Central memory CD8-positive, alpha-beta T cell (primary cell): Measurements from ENCODE around the gene EYA3.
"Not testable (repeated sequence)": the region's sequence is repeated elsewhere in the genome, so short reads cannot be mapped to it uniquely, and the experiment has no call there.

ENCODE experiments used
- ATAC-seq: fragments of 150-1000 bp; cut with Tn5 transposase; replicated peaks from 2 replicates; pipeline ENCODE4 v1.10.0; 2022; ENCODE audit warnings: mild to moderate bottlenecking, moderate FRiP score, moderate number of reproducible peaks; ENCODE audit not compliant: poor library complexity, severe bottlenecking; ENCODE audit errors: extremely low read depth
- DNase-seq, 2 donors: peaks; one replicate each; pipeline ENCODE4 v3.0.0; 2021; ENCODE audit warnings: low spot score in 2 of 2
- H3K27ac Mint-ChIP-seq: one replicate; pipeline ENCODE4 v1.8.0; 2022; ENCODE audit warnings: low read depth, mild to moderate bottlenecking, moderate library complexity, mixed read lengths
- H3K27me3 Mint-ChIP-seq: one replicate; pipeline ENCODE4 v1.8.0; 2022; ENCODE audit warnings: mixed read lengths
- H3K36me3 Mint-ChIP-seq: one replicate; pipeline ENCODE4 v1.8.0; 2022; ENCODE audit warnings: mild to moderate bottlenecking, moderate library complexity, mixed read lengths; ENCODE audit not compliant: insufficient read depth
- H3K4me1 Mint-ChIP-seq: one replicate; pipeline ENCODE4 v1.8.0; 2022; ENCODE audit warnings: mixed read lengths
- H3K4me3 Mint-ChIP-seq: one replicate; pipeline ENCODE4 v1.8.0; 2022; ENCODE audit warnings: mild to moderate bottlenecking, moderate library complexity, mixed read lengths
- H3K9me3 Mint-ChIP-seq: one replicate; pipeline ENCODE4 v1.8.0; 2022; ENCODE audit warnings: mixed read lengths

EYA3 gene

GRCh38 chr1:28027660-28028059, 60.8 kb downstream of the EYA3 start:
- no peak for ATAC-seq
- H3K4me1 Mint-ChIP-seq: peaks cover 9% of the 10 kb centered on the region
- peak overlapping the region; percentile 39 for H3K27ac Mint-ChIP-seq
- no peaks in the 10 kb centered on the region for H3K9me3 Mint-ChIP-seq
- no peak overlapping the region for H3K4me3 Mint-ChIP-seq
- H3K27me3 Mint-ChIP-seq: no peaks in the 10 kb centered on the region
- H3K36me3 Mint-ChIP-seq: peaks cover 11% of the 10 kb centered on the region
- no peak for DNase-seq

GRCh38 chr1:28027238-28027637, 61.2 kb downstream of the EYA3 start:
- DNase-seq: no peak
- Mint-ChIP-seq H3K27ac (peak overlapping the region; percentile 39), H3K36me3 (peaks cover 11% of the 10 kb centered on the region)

GRCh38 chr1:28026329-28026728, 62.1 kb downstream of the EYA3 start:
- H3K4me1 Mint-ChIP-seq: peaks cover 6% of the 10 kb centered on the region
- no peaks in the 10 kb centered on the region for H3K27me3 Mint-ChIP-seq
- ATAC-seq (no peak), DNase-seq (no peak)
- H3K9me3 Mint-ChIP-seq: no peaks in the 10 kb centered on the region
- no peak overlapping the region for H3K4me3 Mint-ChIP-seq
- peak overlapping the region; percentile 74 for H3K27ac Mint-ChIP-seq
- peaks cover 11% of the 10 kb centered on the region for H3K36me3 Mint-ChIP-seq

More at GRCh38 chr1:28027238-28027637, 61.2 kb downstream of the EYA3 start:
- peaks cover 9% of the 10 kb centered on the region for H3K4me1 Mint-ChIP-seq
- no peak overlapping the region for H3K4me3 Mint-ChIP-seq
- ATAC-seq: no peak
- no peaks in the 10 kb centered on the region for H3K27me3 Mint-ChIP-seq
- no peaks in the 10 kb centered on the region for H3K9me3 Mint-ChIP-seq

GRCh38 chr1:28021064-28021463, 67.3 kb downstream of the EYA3 start:
- no peak overlapping the region for H3K27ac Mint-ChIP-seq
- H3K4me1 Mint-ChIP-seq: peaks cover 13% of the 10 kb centered on the region
- no peak for ATAC-seq

GRCh38 chr1:28010969-28011368, 77.4 kb downstream of the EYA3 start:
- Mint-ChIP-seq H3K27ac (no peak overlapping the region), H3K9me3 (no peaks in the 10 kb centered on the region), H3K4me1 (peaks cover 4% of the 10 kb centered on the region), H3K4me3 (no peak overlapping the region), H3K36me3 (peaks cover 45% of the 10 kb centered on the region), H3K27me3 (no peaks in the 10 kb centered on the region)
- no peak for ATAC-seq
- DNase-seq: no peak

More at GRCh38 chr1:28021064-28021463, 67.3 kb downstream of the EYA3 start:
- no peak for DNase-seq
- Mint-ChIP-seq H3K27me3 (no peaks in the 10 kb centered on the region), H3K4me3 (no peak overlapping the region), H3K9me3 (no peaks in the 10 kb centered on the region), H3K36me3 (peaks cover 19% of the 10 kb centered on the region)

- peaks cover 53% of the 10 kb centered on the region for H3K36me3 Mint-ChIP-seq
- H3K9me3 Mint-ChIP-seq, ATAC-seq, H3K4me1 Mint-ChIP-seq, H3K27me3 Mint-ChIP-seq, H3K27ac Mint-ChIP-seq, DNase-seq, H3K4me3 Mint-ChIP-seq: not testable (repeated sequence)
Measured at GRCh38 chr1:28003117-28003516, 85.3 kb downstream of the EYA3 start.

- Mint-ChIP-seq H3K4me1 (no peaks in the 10 kb centered on the region), H3K4me3 (no peak overlapping the region), H3K9me3 (no peaks in the 10 kb centered on the region), H3K27ac (no peak overlapping the region), H3K36me3 (peaks cover 57% of the 10 kb centered on the region), H3K27me3 (no peaks in the 10 kb centered on the region)
- no peak for DNase-seq
- ATAC-seq: no peak
Measured at GRCh38 chr1:28002600-28002999, 85.8 kb downstream of the EYA3 start.

- Mint-ChIP-seq H3K9me3 (no peaks in the 10 kb centered on the region), H3K4me1 (no peaks in the 10 kb centered on the region), H3K27me3 (no peaks in the 10 kb centered on the region), H3K4me3 (no peak overlapping the region), H3K27ac (no peak overlapping the region), H3K36me3 (peaks cover 44% of the 10 kb centered on the region)
- no peak for DNase-seq
- no peak for ATAC-seq
Measured at GRCh38 chr1:27999055-27999454, 89.4 kb downstream of the EYA3 start.

GRCh38 chr1:27994526-27994925, 93.9 kb downstream of the EYA3 start:
- peaks cover 27% of the 10 kb centered on the region for H3K4me1 Mint-ChIP-seq
- not testable (repeated sequence) for H3K9me3 Mint-ChIP-seq, H3K27me3 Mint-ChIP-seq, ATAC-seq, DNase-seq, H3K27ac Mint-ChIP-seq, H3K4me3 Mint-ChIP-seq
- peaks cover 33% of the 10 kb centered on the region for H3K36me3 Mint-ChIP-seq

- peaks cover 31% of the 10 kb centered on the region for H3K36me3 Mint-ChIP-seq
- no peak for DNase-seq
- no peak for ATAC-seq
- no peaks in the 10 kb centered on the region for H3K9me3 Mint-ChIP-seq
- H3K27me3 Mint-ChIP-seq: no peaks in the 10 kb centered on the region
- H3K27ac Mint-ChIP-seq: peak overlapping the region; percentile 16
- no peak overlapping the region for H3K4me3 Mint-ChIP-seq
- H3K4me1 Mint-ChIP-seq: peaks cover 27% of the 10 kb centered on the region
Measured at GRCh38 chr1:27994060-27994459, 94.3 kb downstream of the EYA3 start.

GRCh38 chr1:27993241-27993640, 95.2 kb downstream of the EYA3 start:
- H3K27ac Mint-ChIP-seq: peak overlapping the region; percentile 4
- no peak overlapping the region for H3K4me3 Mint-ChIP-seq
- H3K4me1 Mint-ChIP-seq: peaks cover 27% of the 10 kb centered on the region
- ATAC-seq (no peak), DNase-seq (no peak)
- H3K27me3 Mint-ChIP-seq: no peaks in the 10 kb centered on the region
- H3K36me3 Mint-ChIP-seq: peaks cover 28% of the 10 kb centered on the region
- H3K9me3 Mint-ChIP-seq: no peaks in the 10 kb centered on the region

GRCh38 chr1:27992276-27992675, 96.1 kb downstream of the EYA3 start:
- DNase-seq (peak; percentile 26 to 43), ATAC-seq (peak; percentile 89)
- Mint-ChIP-seq H3K4me3 (no peak overlapping the region), H3K27ac (peak overlapping the region; percentile 81), H3K4me1 (peaks cover 27% of the 10 kb centered on the region), H3K27me3 (no peaks in the 10 kb centered on the region), H3K9me3 (no peaks in the 10 kb centered on the region), H3K36me3 (peaks cover 24% of the 10 kb centered on the region)

GRCh38 chr1:27990920-27991537, 97.4 kb downstream of the EYA3 start:
- Mint-ChIP-seq H3K9me3 (no peaks in the 10 kb centered on the region), H3K4me1 (peaks cover 27% of the 10 kb centered on the region), H3K27ac (peak overlapping the region; percentile 79), H3K36me3 (peaks cover 24% of the 10 kb centered on the region), H3K4me3 (peak overlapping the region; percentile 58), H3K27me3 (no peaks in the 10 kb centered on the region)
- DNase-seq (no peak), ATAC-seq (peak; percentile 65)
